ENCODE measurements around the gene GATA3.

GRCh38 chr10:8070440-8070839 is 16.0 kb downstream of the GATA3 start:
- TF ChIP-seq POLR2A (IDR thresholded peaks at IDR 0.05): no peak
- TF ChIP-seq CTCF (IDR thresholded peaks at IDR 0.05): no peak
- TF ChIP-seq POLR2AphosphoS5 (IDR thresholded peaks at IDR 0.05): no peak

Measured in breast epithelium (tissue), 3 donors.